Upper lobe of left lung (tissue), 4 donors: ENCODE measurements around the gene JAZF1.

Source experiments
- EP300 ChIP-seq, 4 donors: sonication (generic); formaldehyde crosslinking; IDR thresholded peaks; one replicate each; pipeline ENCODE4 v1.5.1; 2017; ENCODE audit warnings: antibody characterized with exemption in 4 of 4, control low read depth in 2 of 4
- POLR2A ChIP-seq, 4 donors: fragments of 450-650 bp; IDR thresholded peaks; one replicate each; pipeline ENCODE4 v1.5.1; 2016 to 2017; ENCODE audit warnings: antibody characterized with exemption in 4 of 4, mild to moderate bottlenecking in 2 of 4
- POLR2AphosphoS5 ChIP-seq, 2 donors: sonication (generic); formaldehyde crosslinking; IDR thresholded peaks; one replicate each; pipeline ENCODE4 v1.5.1; 2017; ENCODE audit warnings: antibody characterized with exemption in 2 of 2
- TF ChIP-seq, protein P1 (sequence below), 6 experiments: fragments of 450-650 bp in 4 of 6; fragments of 200-600 bp in 2 of 6; sonication (generic) in 2 of 6; IDR thresholded peaks; one replicate each; pipeline ENCODE4 v1.5.1; 2016 to 2019; ENCODE audit warnings: antibody characterized with exemption in 6 of 6

DNA sequence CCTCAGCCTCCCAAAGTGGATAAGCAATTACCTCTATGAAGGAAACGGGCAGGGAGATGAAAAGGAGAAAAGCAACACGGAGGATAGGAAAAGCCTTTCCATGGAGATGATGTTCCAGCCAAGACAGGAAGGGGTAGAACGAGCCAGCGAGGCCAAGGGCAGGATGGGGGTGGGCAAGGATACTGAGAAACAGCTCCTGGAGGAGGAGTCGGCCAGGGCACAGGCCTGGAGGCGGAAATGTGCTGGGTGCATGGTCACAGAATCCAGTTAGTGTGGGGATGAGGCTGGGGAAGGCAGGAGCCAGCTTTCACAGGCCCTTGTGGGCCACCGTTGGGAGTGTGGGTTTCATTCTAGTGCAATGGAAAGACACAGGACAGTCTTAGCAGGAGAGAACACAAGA lies 162.6 kb downstream of the JAZF1 start:
- TF ChIP-seq, protein P1, sequence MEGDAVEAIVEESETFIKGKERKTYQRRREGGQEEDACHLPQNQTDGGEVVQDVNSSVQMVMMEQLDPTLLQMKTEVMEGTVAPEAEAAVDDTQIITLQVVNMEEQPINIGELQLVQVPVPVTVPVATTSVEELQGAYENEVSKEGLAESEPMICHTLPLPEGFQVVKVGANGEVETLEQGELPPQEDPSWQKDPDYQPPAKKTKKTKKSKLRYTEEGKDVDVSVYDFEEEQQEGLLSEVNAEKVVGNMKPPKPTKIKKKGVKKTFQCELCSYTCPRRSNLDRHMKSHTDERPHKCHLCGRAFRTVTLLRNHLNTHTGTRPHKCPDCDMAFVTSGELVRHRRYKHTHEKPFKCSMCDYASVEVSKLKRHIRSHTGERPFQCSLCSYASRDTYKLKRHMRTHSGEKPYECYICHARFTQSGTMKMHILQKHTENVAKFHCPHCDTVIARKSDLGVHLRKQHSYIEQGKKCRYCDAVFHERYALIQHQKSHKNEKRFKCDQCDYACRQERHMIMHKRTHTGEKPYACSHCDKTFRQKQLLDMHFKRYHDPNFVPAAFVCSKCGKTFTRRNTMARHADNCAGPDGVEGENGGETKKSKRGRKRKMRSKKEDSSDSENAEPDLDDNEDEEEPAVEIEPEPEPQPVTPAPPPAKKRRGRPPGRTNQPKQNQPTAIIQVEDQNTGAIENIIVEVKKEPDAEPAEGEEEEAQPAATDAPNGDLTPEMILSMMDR (IDR thresholded peaks at IDR 0.05): no peak
- TF ChIP-seq POLR2A (IDR thresholded peaks at IDR 0.05): no peak
- no peak for TF ChIP-seq EP300 (IDR thresholded peaks at IDR 0.05)
- TF ChIP-seq POLR2AphosphoS5 (IDR thresholded peaks at IDR 0.05): no peak
